ENCODE results near the gene SLC34A3. TPM values are rescaled to one million over a fixed set of nuclear protein-coding genes. Genes with fewer than 3 reads are reported as not detected.

SLC34A3 gene
- total and polyA plus RNA-seq, 2 experiments from 2014 or later, result not detected

DNA sequence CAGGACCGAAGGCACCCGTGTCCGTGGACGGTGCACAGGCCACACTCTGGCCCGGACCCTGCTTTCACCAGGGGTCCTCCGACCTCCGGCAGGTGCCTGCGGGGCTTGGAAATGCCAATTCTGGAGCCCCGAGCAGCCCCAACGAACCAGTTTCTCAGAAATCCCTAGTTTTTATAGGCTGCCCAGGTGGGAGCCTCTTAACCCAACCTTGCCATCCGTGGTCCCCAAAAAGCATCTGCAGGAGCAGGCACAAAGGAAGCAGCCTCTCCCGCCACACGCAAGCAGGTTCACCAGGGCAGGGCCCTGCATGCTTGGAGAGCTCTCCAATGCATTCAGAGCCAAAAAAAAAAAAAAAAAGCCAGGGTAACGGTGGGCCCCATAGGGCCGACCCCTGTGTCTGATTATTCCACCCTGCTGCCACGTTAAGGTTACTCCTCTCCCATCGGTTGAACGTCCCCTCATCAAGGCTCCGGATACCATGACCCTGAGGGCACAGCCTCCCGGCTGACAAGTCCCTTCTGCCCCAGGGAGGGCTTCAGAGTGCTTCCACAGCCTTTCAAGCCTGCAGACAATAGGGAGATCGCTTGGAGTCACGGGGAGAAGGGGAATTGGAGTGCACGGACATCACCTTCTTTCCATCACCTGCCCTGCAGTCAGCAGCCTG, 29.4 kb upstream of the SLC34A3 start:
- H3K27ac ChIP-seq, result peak overlapping the region; percentile 93

DNA sequence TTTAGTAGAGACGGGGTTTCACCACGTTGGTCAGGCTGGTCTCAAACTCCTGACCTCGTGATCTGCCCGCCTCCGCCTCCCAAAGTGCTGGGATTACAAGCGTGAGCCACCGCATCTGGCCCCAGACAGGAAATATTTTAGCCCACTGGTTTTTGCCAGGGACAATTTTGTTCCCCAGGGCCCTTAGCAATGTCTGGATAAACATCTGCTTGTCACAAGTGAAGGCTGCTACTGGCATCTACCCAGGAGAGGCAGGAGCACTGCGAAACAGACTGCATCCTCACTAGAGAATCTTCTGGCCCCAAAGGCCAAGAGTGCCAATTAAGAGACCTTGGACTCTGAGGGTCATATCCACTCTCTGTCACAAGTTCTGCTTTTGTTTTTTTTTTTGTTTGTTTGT, 27.7 kb upstream of the SLC34A3 start:
- TF ChIP-seq, protein P1, sequence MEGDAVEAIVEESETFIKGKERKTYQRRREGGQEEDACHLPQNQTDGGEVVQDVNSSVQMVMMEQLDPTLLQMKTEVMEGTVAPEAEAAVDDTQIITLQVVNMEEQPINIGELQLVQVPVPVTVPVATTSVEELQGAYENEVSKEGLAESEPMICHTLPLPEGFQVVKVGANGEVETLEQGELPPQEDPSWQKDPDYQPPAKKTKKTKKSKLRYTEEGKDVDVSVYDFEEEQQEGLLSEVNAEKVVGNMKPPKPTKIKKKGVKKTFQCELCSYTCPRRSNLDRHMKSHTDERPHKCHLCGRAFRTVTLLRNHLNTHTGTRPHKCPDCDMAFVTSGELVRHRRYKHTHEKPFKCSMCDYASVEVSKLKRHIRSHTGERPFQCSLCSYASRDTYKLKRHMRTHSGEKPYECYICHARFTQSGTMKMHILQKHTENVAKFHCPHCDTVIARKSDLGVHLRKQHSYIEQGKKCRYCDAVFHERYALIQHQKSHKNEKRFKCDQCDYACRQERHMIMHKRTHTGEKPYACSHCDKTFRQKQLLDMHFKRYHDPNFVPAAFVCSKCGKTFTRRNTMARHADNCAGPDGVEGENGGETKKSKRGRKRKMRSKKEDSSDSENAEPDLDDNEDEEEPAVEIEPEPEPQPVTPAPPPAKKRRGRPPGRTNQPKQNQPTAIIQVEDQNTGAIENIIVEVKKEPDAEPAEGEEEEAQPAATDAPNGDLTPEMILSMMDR (IDR thresholded peaks at IDR 0.05; ENCODE audit: low read depth, low read length), result no peak
- no peaks in the 10 kb centered on the region for H3K9me3 ChIP-seq (ENCODE audit: low read depth)
- H3K4me3 ChIP-seq, result no peak overlapping the region
- H3K27ac ChIP-seq, result no peak overlapping the region
- peaks cover 48% of the 10 kb centered on the region for H3K4me1 ChIP-seq (ENCODE audit: low read depth)
- no peaks in the 10 kb centered on the region for H3K36me3 ChIP-seq
- no peak for DNase-seq (ENCODE audit: low read depth in 1 of 2, low spot score in 1 of 2)
- H3K27me3 ChIP-seq, result no peaks in the 10 kb centered on the region

More for the DNA sequence above, 29.4 kb upstream of the SLC34A3 start:
- TF ChIP-seq, protein P1 (IDR thresholded peaks at IDR 0.05; ENCODE audit: low read depth, low read length), result no peak
- Histone ChIP-seq H3K4me1 (ENCODE audit: low read depth) (peaks cover 53% of the 10 kb centered on the region), H3K9me3 (ENCODE audit: low read depth) (no peaks in the 10 kb centered on the region), H3K36me3 (no peaks in the 10 kb centered on the region), H3K4me3 (peak overlapping the region; percentile 60), H3K27me3 (no peaks in the 10 kb centered on the region)
- no peak for DNase-seq (ENCODE audit: low read depth in 1 of 2, low spot score in 1 of 2)

DNA sequence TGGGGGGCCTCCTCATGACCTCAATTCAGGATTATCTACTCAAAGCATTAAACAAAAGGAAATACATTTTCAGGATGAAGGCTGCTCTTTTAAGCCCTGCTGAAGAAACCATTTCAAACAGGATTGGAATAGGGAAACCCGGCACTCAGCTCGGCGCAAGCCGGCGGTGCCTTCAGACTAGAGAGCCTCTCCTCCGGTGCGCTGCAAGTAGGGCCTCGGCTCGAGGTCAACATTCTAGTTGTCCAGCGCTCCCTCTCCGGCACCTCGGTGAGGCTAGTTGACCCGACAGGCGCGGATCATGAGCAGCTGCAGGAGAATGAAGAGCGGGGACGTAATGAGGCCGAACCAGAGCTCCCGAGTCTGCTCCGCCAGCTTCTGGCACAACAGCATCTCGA, 26.0 kb upstream of the SLC34A3 start:
- H3K27ac ChIP-seq, result peak overlapping the region; percentile 47
- no peak for DNase-seq (ENCODE audit: low read depth in 1 of 2, low spot score in 1 of 2)

DNA sequence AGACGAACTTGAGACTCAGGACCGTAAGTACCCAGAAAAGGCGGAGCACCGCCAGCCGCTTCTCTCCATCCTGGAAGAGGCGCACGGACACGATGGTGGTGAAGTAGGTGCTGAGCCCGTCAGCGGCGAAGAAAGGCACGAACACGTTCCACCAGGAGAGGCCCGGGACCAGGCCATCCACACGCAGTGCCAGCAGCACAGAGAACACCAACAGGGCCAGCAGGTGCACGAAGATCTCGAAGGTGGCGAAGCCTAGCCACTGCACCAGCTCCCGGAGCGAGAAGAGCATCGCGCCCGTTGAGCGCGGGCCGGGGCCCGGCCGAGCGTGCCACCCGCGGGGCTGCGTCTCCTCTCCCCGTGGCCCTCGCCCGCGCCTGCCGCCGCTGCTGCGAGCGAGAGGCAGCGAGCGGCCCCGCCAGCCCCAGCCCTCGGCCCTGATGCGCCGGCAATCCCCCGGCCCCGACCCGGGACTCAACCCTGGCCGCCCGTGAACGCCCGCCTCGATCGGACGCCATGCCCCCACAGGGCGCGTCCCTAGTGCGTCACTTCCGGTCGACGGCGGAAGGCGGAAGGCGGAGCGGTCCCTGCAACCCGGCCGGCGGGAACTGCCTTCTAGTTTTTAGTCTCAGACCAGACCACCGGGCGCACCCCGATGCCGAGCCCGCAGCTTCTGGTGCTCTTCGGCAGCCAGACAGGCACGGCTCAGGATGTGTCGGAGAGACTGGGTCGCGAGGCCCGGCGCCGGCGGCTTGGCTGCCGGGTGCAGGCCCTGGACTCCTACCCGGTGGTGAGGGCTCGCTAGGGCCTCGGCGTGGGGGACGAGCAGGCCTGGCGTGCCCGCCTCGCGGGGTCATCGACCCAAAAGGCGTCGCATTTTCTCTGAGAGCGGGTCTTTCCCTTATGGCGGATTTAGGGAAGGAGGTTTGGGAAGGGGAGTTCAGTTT, 25.3 kb upstream of the SLC34A3 start, which contains the start of the genes NDOR1 and TMEM203:
TSS of gene NDOR1 (plus strand) at position 575 of the 944 bp plus-strand sequence. CDS start at position 653, 78 bp downstream.
TSS of gene TMEM203 (minus strand) at position 523 of the 944 bp plus-strand sequence. CDS start at position 289, 234 bp downstream.
- Histone ChIP-seq H3K27ac (peak within 1 kb of the TSS; percentile 47), H3K36me3 (no peaks in the 10 kb centered on the region), H3K9me3 (ENCODE audit: low read depth) (no peaks in the 10 kb centered on the region), H3K4me1 (ENCODE audit: low read depth) (peaks cover 30% of the 10 kb centered on the region), H3K4me3 (peak within 1 kb of the TSS; percentile 86), H3K27me3 (no peaks in the 10 kb centered on the region)
- peak; percentile 87 to 93 for DNase-seq (ENCODE audit: low read depth in 1 of 2, low spot score in 1 of 2)
- TF ChIP-seq, protein P1 (IDR thresholded peaks at IDR 0.05; ENCODE audit: low read depth, low read length), result no peak

More for the DNA sequence above, 26.0 kb upstream of the SLC34A3 start:
- Histone ChIP-seq H3K4me1 (ENCODE audit: low read depth) (peaks cover 30% of the 10 kb centered on the region), H3K9me3 (ENCODE audit: low read depth) (no peaks in the 10 kb centered on the region), H3K4me3 (peak overlapping the region; percentile 86), H3K36me3 (no peaks in the 10 kb centered on the region), H3K27me3 (no peaks in the 10 kb centered on the region)
- TF ChIP-seq, protein P1 (IDR thresholded peaks at IDR 0.05; ENCODE audit: low read depth, low read length), result no peak

DNA sequence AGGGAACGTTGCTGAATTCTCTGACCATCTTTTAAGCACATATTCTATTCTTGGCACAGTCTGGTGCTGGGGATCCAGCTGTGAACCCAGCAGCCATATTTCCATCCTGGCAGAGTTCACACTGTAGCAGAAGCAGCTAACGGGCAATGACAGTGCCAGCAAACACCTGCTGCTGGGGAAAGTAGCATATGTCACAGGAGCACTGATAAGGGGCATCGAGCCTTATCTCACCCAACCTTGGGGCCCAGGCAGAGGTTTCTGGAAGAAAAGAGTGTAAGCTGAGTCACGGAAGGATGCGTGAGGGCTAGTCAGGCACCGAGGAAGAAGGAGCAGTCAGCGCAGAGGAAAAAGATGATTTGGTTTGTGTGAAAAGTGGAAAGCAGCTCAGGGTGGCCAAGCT, 24.1 kb upstream of the SLC34A3 start:
- Histone ChIP-seq H3K27ac (no peak overlapping the region), H3K4me3 (peak overlapping the region; percentile 86), H3K36me3 (no peaks in the 10 kb centered on the region)

More for the DNA sequence above, 24.1 kb upstream of the SLC34A3 start:
- DNase-seq (ENCODE audit: low read depth in 1 of 2, low spot score in 1 of 2), result no peak
- Histone ChIP-seq H3K27me3 (no peaks in the 10 kb centered on the region), H3K4me1 (ENCODE audit: low read depth) (peaks cover 24% of the 10 kb centered on the region), H3K9me3 (ENCODE audit: low read depth) (no peaks in the 10 kb centered on the region)
- TF ChIP-seq, protein P1 (IDR thresholded peaks at IDR 0.05; ENCODE audit: low read depth, low read length), result no peak

Data from cardiac muscle cell (in vitro differentiated cells and primary cell).